ENCODE measurements around the gene LHFPL3.

Gene LHFPL3

DNA sequence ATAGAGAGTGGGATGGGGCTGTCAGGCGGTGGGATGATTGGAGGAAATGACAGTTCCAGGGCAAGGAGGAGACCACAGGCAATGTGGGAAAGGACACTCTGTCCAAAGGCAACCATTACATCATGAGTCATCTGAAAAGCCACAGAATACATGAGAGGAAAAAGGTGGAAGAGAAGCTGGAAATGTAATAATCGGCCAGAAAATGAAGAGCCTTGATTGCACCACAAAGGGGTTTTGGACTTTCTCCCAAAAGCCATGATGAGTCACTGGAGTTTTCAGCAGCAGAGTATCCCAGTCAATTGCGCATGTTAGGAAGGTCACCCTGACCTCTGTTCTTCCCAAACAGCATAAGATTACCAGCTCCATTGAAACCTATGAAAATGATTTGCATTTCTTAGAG, 222.0 kb downstream of the LHFPL3 start:
- TF ChIP-seq, protein P1, sequence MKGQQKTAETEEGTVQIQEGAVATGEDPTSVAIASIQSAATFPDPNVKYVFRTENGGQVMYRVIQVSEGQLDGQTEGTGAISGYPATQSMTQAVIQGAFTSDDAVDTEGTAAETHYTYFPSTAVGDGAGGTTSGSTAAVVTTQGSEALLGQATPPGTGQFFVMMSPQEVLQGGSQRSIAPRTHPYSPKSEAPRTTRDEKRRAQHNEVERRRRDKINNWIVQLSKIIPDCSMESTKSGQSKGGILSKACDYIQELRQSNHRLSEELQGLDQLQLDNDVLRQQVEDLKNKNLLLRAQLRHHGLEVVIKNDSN (IDR thresholded peaks at IDR 0.05) = no peak
- no peak for TF ChIP-seq YY1 (IDR thresholded peaks at IDR 0.05; ENCODE audit: low read depth)
- no peak for TF ChIP-seq ZBTB7A (IDR thresholded peaks at IDR 0.05; ENCODE audit: low read depth)
- no peak for TF ChIP-seq EGR1 (IDR thresholded peaks at IDR 0.05)
- TF ChIP-seq TEAD4 (IDR thresholded peaks at IDR 0.05) = no peak
- TF ChIP-seq CREB1 (IDR thresholded peaks at IDR 0.05; ENCODE audit: low read depth) = no peak
- no peak for TF ChIP-seq TCF12 (IDR thresholded peaks at IDR 0.05; ENCODE audit: low read depth)
- TF ChIP-seq, protein P2, sequence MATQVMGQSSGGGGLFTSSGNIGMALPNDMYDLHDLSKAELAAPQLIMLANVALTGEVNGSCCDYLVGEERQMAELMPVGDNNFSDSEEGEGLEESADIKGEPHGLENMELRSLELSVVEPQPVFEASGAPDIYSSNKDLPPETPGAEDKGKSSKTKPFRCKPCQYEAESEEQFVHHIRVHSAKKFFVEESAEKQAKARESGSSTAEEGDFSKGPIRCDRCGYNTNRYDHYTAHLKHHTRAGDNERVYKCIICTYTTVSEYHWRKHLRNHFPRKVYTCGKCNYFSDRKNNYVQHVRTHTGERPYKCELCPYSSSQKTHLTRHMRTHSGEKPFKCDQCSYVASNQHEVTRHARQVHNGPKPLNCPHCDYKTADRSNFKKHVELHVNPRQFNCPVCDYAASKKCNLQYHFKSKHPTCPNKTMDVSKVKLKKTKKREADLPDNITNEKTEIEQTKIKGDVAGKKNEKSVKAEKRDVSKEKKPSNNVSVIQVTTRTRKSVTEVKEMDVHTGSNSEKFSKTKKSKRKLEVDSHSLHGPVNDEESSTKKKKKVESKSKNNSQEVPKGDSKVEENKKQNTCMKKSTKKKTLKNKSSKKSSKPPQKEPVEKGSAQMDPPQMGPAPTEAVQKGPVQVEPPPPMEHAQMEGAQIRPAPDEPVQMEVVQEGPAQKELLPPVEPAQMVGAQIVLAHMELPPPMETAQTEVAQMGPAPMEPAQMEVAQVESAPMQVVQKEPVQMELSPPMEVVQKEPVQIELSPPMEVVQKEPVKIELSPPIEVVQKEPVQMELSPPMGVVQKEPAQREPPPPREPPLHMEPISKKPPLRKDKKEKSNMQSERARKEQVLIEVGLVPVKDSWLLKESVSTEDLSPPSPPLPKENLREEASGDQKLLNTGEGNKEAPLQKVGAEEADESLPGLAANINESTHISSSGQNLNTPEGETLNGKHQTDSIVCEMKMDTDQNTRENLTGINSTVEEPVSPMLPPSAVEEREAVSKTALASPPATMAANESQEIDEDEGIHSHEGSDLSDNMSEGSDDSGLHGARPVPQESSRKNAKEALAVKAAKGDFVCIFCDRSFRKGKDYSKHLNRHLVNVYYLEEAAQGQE (IDR thresholded peaks at IDR 0.05; ENCODE audit: low read depth) = no peak

DNA sequence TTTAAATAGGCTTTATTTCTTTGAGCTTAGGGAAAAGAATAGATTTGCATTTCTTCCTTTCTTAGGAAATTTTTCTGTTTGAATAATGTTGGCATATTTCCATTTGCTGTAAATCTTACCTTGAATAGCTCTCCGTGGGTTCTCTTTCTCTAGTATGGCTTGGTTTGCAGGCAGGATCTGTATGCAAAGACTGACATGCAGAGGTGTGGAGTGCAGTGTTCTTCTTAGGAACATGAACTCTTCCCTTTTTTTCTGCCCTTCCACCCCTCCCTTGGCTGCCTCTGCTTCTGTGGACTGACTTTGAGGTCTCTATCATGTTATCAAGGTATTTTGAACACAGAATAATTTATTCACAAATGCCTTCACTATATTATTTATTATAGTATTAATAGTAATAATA, 222.8 kb downstream of the LHFPL3 start:
- TF ChIP-seq, protein P1 (IDR thresholded peaks at IDR 0.05) = no peak
- TF ChIP-seq TCF12 (IDR thresholded peaks at IDR 0.05; ENCODE audit: low read depth) (no peak), TAF1 (IDR thresholded peaks at IDR 0.05; ENCODE audit: low read depth) (no peak), CEBPB (IDR thresholded peaks at IDR 0.05) (no peak), EGR1 (IDR thresholded peaks at IDR 0.05) (no peak), YY1 (IDR thresholded peaks at IDR 0.05; ENCODE audit: low read depth) (no peak), ZBTB7A (IDR thresholded peaks at IDR 0.05; ENCODE audit: low read depth) (no peak), RAD21 (IDR thresholded peaks at IDR 0.05; ENCODE audit: low read depth) (no peak), FOXM1 (IDR thresholded peaks at IDR 0.05; ENCODE audit: borderline replicate concordance, low read depth) (no peak), TEAD4 (IDR thresholded peaks at IDR 0.05) (no peak), EP300 (IDR thresholded peaks at IDR 0.05; ENCODE audit: borderline replicate concordance) (no peak), NFIC (IDR thresholded peaks at IDR 0.05) (no peak), CREB1 (IDR thresholded peaks at IDR 0.05; ENCODE audit: low read depth) (no peak)
- TF ChIP-seq, protein P3, sequence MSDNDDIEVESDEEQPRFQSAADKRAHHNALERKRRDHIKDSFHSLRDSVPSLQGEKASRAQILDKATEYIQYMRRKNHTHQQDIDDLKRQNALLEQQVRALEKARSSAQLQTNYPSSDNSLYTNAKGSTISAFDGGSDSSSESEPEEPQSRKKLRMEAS (IDR thresholded peaks at IDR 0.05) = no peak
- TF ChIP-seq, protein P2 (IDR thresholded peaks at IDR 0.05; ENCODE audit: low read depth) = no peak

DNA sequence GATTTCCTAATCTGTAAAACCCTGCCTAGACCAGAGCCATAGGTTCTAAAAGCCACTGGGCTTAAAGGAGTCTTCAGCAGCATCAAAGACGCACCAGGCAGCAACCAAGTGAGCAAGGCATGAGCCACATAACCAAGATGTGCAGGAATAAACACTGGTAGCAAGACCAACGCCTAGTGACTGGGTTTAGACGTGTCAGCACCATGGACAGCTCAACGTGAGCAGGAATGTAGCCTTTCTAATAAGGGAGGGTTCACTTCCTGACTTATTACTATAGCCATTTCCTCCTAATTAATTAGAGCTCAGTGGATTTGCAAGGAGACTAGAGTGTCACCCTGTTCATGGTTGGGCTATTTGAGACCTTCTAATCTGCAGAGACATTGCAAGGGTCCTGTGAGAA, 223.7 kb downstream of the LHFPL3 start:
- no peak for TF ChIP-seq YY1 (IDR thresholded peaks at IDR 0.05; ENCODE audit: low read depth)
- no peak for TF ChIP-seq CEBPB (IDR thresholded peaks at IDR 0.05)
- TF ChIP-seq FOXM1 (IDR thresholded peaks at IDR 0.05; ENCODE audit: borderline replicate concordance, low read depth) = no peak
- peak; percentile 63; the same call in 1 of the 2 replicates for TF ChIP-seq TEAD4 (IDR thresholded peaks at IDR 0.05)
- no peak for TF ChIP-seq TAF1 (IDR thresholded peaks at IDR 0.05; ENCODE audit: low read depth)
- no peak for TF ChIP-seq TCF12 (IDR thresholded peaks at IDR 0.05; ENCODE audit: low read depth)
- TF ChIP-seq, protein P2 (IDR thresholded peaks at IDR 0.05; ENCODE audit: low read depth) = peak; percentile 87

DNA sequence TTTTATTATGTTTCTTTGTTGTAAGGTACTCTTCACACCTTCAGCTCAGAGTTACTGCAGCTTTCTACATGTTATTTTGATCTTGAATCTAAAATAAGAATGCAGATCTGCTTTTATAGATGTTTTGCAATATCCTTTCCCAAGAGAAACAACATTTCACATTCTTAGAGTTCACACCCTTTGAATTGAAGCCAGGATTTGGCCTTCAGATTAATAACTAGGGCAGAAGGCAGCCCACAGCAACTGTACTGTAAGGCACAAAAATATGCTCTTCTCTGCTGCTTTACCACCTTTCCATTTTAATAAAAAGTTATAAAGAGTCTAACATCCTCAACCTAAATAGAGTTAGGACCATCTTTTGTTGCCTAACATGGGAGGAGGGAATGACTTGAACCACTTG, 224.7 kb downstream of the LHFPL3 start:
- TF ChIP-seq CREB1 (IDR thresholded peaks at IDR 0.05; ENCODE audit: low read depth) (no peak), NFIC (IDR thresholded peaks at IDR 0.05) (no peak), CEBPB (IDR thresholded peaks at IDR 0.05) (no peak), EGR1 (IDR thresholded peaks at IDR 0.05) (no peak), RAD21 (IDR thresholded peaks at IDR 0.05; ENCODE audit: low read depth) (no peak), FOXM1 (IDR thresholded peaks at IDR 0.05; ENCODE audit: borderline replicate concordance, low read depth) (no peak), TEAD4 (IDR thresholded peaks at IDR 0.05) (no peak), YY1 (IDR thresholded peaks at IDR 0.05; ENCODE audit: low read depth) (no peak), TAF1 (IDR thresholded peaks at IDR 0.05; ENCODE audit: low read depth) (no peak), TCF12 (IDR thresholded peaks at IDR 0.05; ENCODE audit: low read depth) (no peak), EP300 (IDR thresholded peaks at IDR 0.05; ENCODE audit: borderline replicate concordance) (no peak), ZBTB7A (IDR thresholded peaks at IDR 0.05; ENCODE audit: low read depth) (no peak)
- TF ChIP-seq, protein P3 (IDR thresholded peaks at IDR 0.05) = no peak
- TF ChIP-seq, protein P2 (IDR thresholded peaks at IDR 0.05; ENCODE audit: low read depth) = no peak
- TF ChIP-seq, protein P1 (IDR thresholded peaks at IDR 0.05) = no peak

All from Ishikawa (cell line).